Effector CD4-positive, alpha-beta T cell (primary cell): ENCODE results near the gene ACKR3.

Experiments
- DNase-seq: peaks from one replicate; pipeline ENCODE4 v3.0.0-alpha.2; 2020

Gene ACKR3

DNA sequence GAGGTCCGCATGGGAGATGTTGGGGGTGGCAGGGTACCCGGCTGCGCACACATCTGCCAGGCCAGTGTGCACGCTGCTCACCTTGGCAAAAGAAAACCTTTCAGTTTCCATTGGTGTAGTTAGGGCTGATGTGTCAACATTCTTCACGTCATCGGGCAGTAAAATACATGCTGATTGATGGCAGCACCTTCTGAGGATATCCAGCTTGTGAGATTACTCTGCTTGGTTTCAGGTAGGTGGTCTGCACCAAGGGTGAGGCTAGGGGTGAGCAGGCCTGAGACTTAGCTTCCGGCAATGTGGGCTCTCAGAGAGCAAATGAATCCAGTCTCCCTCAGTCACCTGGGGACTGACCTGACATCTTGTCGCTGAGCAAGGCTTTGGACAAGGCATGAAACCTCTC is 19.3 kb upstream of the ACKR3 start:
- DNase-seq, result no peak

DNA sequence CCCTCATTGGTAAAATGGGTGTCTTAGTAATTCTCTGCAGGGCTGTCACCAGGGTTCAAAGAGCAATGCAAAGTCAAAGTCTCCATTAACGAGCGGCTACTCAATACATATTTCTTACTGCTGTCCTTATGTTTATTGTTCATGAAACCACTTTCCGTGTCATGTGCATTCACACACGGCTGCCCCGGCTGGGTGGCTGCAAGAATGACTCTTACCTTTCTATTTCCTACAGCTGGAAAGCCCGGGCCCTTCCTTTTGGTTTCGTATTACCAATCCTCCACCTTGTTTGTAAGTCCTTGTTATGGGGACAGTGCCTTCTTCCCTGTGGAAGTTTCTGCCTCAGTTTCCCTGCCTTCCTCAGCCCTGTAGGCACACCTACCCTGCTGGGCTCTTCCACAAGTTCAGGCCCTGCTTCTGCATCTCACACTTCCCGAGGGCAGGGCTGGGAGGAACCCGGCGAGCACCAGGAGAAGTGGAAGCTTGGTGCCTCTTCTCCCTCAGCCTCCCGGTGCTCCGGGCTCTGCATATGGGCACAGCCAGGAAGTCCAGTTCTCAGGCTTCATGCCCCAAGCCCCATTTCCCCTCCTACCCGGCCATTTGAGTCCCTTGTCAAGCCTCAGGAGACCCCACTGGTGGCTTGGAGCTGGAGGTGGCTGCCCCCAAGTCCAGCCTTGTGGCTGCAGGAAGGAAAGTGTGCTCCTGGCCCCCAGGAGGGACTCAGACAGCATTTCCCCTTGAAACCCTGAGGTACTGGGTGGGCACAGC is 18.7 kb upstream of the ACKR3 start:
- no peak for DNase-seq

DNA sequence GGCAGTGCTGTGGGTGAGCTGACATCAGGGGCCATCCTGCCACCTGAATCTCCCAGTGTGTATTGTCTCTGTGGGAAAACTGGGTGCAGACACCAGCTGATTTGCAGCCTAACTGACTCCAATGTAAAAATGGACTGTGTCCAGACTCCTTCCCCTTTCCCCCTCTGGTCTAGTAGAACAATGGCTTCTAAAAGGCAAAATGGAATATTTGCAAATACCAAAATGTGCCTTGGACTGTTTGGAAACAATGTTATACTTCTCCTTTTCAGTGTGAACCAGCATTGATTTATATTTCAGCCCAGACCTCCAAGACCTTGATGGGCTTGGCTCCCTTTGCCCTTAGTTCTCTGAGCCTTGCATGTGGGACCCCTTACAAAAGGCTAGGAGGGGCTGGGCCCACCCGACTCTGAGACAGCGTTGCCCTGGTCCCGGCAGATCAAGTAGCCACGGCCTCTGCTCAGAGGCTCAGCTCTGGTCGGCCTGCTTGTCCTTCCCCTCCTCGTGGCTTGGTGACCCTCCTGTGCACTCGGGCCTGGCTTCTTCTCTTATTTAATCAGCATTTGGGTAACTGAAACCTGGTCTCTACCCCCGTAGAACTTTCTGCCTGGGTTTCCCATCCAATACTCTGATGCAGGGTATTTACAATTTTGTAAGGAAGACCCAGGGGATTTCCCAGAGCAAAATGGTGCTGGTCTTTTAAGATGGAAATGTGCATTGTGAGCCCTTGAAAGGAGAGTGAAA is 18.0 kb upstream of the ACKR3 start:
- no peak for DNase-seq

DNA sequence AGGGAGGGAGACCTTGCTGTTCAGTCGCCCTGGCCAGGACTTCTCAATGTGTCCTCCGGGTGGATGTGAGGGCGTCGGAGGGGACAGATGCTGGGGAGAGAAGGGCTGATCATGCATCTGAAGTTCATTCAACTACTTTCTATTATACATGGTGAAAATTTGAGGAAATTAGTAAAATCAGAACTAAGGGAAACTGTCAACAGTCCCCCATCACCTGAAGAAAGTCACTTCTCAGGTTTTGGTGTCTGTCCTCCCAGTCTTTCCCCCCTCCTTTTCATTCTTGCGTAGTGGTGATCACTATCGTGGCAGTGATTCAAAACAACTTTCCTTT is 17.4 kb upstream of the ACKR3 start:
- DNase-seq, result no peak

DNA sequence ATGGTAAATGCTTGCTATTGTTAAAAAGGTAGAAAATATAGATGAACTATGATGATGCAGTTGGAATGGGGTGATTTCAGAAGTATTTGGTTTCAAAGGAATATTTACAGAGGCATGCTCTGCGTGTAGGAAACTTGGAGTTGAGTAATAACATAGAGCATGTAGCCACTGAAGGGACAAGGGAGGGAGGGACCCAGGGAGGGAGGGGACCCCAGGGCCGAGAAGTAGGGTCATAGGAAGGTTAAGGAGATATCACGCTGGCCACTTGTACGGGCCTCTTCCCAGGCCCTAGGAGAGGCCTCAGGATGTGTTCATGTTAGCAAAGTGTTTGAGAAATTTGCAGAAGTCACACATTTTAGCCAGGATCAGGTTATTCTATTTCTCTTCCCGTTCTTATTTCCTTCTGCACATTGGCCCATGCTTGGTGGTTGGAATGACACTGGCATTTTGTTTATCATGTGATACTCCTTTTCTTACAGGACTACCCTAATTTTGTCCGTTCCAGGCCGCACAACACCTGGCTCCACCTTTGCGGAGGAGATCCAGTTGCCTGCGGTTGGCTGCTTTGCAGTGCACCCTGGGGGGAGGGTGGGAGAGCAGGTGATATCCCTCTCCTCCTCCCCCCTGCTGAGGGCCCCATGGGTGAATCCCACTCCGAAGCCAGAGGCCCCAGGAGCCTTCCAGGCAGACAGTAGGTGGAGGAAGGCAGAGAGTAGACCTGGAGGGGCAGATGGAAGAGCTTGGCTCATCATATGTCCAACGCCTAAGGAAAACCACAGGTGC is 16.9 kb upstream of the ACKR3 start:
- no peak for DNase-seq

DNA sequence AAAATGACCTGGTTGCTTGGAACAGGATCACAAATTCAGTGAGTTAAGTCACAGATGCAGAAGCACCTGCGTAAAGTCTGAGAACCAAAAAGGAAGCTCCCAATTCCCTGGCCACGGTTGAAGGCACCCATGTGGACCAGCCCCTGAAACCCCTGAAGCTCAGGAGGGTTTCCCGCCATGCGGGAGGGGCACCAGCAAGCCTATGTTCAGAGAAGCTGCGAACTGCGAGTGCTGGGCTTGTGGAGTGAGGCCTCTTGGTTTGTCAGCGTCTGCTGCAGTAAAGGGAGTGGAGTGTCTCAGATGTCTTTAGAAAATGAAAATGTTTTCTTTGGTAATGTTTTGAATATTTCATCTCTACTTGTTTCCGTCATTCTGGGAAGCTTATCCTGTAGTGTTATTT is 16.1 kb upstream of the ACKR3 start:
- DNase-seq, result no peak

DNA sequence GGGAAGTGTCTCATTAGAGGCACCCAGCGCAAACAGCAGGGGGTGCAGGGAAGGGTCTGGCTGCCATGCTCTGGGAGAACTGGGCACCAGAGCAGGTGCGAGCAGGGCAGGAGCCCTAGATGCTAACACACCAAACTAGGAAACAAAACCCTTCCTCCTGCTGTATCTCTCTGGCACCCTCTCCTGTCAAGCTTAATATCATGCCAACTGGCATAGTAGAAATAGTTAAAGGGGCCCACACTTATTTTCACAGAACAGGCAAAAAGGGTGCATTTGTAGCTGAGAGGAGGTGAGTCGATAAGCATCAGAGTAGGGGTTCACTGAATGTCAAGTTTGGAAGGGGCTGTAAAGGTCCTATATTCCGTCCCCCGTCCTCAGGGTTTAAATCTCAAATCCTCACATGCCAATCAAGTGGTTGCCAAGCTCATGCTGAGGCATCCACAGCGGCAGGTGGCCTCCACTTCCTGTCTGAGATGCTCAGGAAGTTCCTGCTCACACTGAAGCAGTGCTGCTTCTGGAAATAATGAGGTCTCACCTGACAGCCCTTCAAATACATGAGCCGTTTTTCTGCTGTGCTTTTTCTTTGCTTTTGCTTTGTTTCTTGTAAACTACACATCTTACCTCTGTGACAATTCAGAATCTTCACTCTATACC is 14.9 kb upstream of the ACKR3 start:
- no peak for DNase-seq

DNA sequence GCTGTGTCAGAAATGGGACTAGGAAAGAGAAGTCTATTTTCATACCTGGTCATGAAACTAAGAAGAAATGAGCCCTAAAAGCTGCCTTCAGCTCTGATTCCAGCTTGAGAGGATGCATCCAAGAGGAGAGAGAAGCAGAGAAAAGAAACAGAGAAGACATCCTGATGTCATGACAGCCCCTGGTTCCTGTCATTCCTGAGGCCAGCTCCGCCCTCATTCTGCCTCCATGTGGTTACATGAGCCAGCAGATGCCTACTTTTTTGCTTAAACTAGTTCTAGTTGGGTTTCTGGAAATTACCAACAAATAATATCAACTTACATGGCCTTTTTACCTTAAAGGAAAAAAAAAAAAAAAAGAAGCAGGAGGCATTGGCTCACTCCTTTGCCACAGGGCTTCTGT is 14.1 kb upstream of the ACKR3 start:
- no peak for DNase-seq

DNA sequence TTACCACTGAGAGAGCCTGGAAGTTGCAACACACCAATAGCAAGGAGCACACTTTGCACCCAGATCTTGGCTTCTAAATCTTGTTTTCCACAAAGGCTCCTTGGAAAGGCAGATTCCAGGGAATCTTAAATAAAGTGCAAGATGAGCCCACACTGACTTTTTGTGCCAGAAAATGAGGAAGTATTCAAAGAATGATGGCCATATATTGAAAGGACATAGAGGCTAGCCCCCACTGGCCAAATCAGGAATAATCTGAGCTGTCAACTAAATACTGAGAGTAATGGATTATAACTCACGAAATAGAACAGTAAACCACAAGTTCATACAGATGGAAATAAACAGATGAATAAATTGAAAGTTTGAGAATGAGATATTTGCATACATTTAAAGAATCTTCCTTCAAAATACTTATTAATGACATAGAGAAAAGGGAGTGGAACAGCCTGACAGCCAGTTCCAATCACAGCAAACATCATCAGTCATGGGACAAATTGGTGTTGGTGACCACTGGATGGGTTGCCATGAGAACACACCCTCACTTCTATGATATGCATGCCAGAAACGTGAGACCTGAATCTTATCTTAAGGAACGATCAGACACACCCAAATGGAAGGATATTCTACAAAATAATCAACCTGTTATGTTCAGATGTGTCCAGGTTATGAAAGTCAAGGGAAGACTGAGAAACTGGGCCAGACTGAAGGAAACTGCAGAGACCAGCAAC is 12.2 kb upstream of the ACKR3 start:
- DNase-seq, result no peak

DNA sequence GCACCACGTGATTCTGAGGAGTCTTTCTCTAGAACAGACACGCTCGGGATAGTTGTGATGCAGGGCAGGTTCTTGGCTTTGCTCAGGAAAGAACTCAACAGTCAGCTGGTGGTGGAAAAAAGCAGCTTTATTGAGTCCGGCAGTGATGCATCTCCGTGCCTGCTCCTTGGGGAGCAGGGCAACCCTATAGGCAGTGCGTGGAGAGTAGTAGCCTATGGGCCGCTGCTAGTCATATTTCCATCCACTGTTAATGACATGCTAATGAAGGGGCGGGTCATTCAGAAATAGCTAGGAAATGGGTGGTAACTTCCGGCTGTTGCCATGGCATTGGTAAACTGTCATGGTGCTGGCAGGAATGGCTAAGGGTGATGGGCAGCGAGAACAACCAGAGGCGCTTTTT is 11.6 kb upstream of the ACKR3 start:
- no peak for DNase-seq

DNA sequence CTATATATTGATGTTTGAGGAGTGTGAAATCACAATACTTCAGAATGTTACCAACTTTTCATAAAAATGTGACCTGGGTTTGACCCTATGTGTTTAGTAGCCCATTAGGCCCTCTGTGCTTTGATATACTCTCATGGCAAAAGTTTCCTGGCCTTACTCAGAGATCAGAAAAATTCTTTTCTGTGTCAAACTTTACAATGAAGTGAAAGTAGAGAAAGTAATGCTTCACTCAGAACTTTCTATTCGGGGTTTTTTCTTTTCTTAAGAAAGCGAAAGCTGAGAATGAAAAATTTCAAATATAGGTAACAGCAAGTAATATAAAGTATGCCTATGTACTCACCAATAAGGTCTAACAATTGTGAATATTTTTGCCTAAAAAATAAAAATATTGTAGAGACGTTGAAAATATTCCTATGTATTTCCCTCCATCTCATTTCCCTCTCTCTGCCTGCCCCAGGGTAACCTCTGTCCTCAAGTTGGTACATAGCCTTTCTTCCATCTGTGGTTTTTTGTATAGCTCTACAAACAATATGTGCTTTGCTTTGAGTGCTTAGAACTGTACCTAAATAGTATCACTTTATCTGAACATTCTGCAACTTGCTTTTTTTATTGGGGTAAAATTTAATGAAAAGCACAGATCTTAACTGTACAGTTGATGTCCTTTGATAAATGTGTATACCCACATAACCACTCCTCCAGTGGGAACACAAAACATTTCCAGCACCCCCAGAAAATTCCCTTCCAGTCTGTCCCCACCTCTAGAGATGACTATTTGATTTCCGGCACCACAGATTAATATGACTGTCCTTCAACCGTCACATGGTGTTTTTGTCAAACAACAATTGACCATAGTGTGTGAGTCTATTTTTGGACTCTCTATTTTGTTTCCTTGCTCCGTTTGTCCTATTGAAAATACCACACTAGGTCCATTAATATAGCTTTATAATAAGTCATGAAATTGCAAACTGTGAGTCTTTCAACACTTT is 10.3 kb upstream of the ACKR3 start:
- no peak for DNase-seq

DNA sequence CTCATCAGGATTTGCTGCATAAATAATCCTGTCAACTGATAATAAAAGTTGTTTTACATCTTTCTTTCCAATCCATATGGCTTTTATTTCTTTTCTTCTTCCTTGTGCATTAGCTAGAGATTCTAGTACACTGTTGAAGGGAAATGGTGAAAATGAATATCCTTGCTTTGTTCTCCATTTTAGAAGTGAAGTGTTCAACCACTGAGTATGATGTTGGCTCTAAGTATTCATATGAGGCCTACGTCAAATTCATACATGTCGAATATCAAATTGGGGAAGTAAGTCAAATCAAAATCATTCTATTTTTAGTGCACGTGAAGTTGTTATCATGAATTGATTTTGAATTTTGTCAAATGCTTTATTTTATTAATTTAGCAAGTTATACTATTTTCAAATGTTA is 7.8 kb upstream of the ACKR3 start:
- no peak for DNase-seq

DNA sequence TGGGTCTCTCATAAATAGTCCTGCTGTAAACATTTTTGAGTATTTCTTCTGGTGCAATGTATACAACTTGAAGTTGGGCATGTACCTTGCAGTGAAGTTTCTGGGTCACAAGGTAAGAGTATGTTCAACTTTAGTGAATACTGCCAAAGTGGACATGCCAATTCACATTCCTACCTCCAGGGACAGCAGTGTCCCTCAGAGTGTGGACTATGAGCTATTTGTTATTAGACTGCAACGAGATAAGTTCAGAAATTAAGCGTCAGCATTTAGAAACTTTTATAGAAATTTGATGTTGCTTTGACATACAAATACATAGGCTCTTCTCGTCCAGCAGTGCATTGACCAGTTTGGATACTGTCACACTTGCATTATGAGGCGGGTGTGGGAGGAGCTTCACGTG is 7.2 kb upstream of the ACKR3 start:
- DNase-seq, result no peak

DNA sequence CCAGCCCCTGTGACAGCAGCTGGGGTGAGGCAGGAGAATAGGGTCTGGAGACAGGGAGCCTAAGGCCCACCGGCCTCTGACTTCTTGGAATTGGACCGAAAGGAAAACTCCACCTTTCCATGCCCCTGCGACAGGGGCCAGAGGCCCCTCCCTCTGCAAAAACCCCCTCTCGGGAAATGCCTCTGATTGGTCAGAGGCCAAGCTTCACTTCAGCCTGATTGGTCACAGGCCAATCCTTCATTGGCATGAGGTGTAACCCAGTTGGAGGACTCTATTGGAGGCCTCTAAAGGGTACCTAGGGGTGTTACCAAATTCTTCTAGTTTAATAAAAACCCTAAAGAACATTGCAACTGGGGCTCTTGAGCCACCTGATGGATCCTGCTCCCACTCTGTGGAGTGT is 5.7 kb upstream of the ACKR3 start:
- DNase-seq, result no peak

DNA sequence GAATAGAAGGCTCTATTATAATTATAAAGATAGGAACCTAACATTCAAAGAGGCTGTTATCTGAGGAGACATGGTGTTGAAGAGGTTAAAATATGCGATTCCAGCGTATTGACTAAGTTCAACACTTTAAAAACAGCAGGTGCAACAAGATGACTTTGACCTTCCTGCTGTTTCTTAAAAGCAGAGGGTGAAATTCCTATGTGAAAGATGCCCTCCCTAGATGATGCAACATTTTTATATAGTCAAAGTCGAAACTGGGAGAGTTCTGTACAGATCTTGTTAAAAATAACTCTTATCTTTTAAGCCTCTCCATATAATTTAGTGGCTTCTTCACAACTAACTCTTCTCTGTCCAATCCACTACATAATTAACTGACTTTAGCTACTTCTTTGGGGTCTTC is 4.4 kb upstream of the ACKR3 start:
- no peak for DNase-seq

DNA sequence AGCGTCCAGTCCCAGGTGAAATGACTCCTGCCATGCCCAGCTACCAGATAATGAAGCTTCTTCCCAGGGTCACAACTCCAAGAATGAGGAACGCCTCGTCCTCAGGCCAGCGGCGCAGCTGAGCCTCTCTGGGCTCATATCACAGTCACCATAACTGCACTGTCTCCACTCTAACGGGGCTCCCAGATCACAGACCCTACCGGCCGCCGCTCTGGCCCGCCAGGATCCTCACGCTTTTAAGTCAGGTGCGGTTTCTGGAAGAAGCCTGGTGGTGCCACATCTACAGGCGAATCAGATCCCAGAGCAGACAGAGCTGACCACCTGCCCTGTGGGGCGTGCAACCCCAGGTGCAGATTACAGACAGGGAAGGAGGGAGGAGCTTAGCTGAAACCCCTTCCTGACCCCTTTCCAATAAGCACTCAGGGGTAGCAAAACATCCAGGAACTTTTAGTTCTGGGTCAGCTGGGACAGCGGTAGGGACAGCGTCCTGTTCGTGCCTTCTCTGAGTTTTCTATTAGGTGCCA is 3.7 kb upstream of the ACKR3 start:
- DNase-seq, result no peak

DNA sequence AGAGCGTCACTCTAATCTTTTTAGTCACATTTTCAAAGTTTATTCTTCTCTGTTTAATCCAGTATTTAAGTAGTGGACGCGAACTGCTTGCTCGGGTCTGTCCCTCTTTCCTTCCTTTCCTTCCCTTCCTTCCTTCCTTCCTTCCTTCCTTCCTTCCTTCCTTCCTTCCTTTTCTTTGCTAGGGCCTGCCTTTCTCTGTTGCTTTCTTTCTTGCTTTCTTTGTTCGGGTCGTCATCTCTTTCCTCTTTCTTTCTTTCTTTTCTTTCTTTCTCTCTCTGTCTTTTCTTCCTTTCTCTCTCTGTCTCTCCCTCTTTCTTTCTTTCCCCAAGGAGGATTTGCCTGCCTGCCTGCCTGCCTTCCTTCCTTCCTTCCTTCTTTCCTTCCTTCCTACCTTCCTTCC is 3.0 kb upstream of the ACKR3 start:
- no peak for DNase-seq

DNA sequence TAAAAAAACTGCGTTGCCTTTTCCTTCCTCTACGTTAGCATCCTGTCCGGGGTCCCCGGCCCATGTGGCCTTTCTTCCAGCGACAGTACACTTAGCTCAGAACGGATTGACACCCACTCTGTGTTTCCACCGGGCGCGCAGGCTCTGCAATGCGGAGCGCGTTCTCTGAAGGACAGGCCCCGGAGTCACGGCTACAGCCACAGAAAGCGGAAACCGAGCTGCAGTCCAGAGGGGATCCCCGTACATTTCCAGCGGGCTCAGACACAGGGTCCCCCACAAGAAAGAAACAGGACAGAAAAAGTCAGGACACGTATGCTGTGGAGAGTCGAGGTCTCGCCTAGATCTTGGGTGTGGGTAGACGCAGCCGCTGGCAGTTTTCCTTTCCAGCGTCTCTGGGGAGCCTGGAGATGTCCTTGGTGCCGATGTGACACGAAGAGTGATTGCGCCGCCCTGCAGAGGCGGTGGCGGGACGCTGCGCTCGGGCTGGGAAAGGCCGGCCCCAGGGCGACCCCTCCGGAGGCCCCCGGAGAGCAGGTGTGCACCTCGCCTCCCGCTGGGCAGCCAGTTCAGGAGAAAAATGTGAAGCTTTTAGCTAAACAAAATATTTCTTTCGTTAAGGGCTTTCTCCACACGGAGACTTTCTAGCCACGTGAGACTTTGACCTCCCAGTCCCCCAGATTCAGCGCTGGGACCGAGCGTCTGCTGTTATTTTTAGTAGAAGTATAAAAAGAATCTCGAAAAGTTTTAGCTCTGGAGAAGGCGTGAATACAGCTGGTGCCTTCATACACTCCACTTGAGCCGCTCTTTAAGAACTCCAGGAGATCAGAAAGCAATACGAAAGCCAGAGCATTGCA is 1.3 kb upstream of the ACKR3 start:
- DNase-seq, result no peak

DNA sequence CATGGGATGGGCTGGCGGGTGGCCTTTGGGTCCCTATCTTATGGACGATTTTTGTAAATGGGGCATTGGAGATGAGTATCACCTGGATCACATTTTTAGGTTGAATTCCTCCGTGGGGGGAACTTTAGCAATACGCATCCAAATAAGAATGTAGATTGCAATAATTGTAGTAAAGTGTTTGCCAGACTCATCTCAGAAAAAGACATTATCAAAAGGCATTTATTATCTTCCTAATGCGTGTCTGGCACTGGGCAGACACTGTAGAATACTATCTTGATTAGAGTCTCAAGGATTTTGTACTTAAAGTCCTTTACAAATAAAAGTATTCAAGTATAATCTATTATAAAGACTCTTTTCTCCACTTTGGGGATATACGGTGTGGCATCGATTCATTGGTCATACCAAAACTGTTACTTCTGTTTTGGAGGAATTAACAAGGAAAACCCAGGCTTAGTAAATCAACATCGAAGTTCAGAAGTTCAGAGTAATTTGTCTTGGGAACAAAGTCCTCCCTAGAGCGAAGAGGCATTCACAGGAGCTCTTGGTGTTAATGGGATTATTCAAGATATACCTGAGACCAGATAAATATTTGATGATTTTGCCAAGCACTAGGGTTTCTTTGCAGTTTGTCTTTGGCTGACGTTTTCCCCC is 578 bp upstream of the ACKR3 start:
- no peak for DNase-seq
